ENCODE results near the gene ERV3-1.

The ERV3-1 gene

DNA sequence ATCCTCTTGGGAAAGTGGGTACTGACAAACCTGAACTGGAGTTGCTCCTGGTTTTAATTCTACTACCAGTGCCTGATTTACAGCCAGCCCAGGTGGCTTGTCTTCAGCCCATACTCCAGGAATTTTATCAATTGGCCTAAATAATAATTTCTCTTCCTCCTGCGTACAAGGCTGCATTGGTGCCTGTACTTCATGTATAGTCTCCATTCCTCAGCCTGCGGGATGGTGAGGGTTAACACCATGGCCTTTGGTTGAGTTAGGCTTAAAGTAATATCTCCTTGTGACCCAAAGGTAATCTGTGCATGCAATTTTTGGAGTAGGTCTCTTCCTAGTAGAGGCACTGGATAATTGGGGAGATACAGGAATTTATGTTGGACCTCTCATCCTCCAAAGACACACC lies 10.2 kb downstream of the ERV3-1 start:
- TF ChIP-seq SPI1 (IDR thresholded peaks at IDR 0.05; ENCODE audit: borderline replicate concordance, low read depth): no peak
- TF ChIP-seq GABPA (IDR thresholded peaks at IDR 0.05; ENCODE audit: low read depth): no peak
- no peak for TF ChIP-seq POLR2AphosphoS5 (IDR thresholded peaks at IDR 0.05; ENCODE audit: low read depth)
- TF ChIP-seq, protein P1, sequence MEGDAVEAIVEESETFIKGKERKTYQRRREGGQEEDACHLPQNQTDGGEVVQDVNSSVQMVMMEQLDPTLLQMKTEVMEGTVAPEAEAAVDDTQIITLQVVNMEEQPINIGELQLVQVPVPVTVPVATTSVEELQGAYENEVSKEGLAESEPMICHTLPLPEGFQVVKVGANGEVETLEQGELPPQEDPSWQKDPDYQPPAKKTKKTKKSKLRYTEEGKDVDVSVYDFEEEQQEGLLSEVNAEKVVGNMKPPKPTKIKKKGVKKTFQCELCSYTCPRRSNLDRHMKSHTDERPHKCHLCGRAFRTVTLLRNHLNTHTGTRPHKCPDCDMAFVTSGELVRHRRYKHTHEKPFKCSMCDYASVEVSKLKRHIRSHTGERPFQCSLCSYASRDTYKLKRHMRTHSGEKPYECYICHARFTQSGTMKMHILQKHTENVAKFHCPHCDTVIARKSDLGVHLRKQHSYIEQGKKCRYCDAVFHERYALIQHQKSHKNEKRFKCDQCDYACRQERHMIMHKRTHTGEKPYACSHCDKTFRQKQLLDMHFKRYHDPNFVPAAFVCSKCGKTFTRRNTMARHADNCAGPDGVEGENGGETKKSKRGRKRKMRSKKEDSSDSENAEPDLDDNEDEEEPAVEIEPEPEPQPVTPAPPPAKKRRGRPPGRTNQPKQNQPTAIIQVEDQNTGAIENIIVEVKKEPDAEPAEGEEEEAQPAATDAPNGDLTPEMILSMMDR (IDR thresholded peaks at IDR 0.05; ENCODE audit: insufficient read depth, low read length): no peak
- TF ChIP-seq, protein P2, sequence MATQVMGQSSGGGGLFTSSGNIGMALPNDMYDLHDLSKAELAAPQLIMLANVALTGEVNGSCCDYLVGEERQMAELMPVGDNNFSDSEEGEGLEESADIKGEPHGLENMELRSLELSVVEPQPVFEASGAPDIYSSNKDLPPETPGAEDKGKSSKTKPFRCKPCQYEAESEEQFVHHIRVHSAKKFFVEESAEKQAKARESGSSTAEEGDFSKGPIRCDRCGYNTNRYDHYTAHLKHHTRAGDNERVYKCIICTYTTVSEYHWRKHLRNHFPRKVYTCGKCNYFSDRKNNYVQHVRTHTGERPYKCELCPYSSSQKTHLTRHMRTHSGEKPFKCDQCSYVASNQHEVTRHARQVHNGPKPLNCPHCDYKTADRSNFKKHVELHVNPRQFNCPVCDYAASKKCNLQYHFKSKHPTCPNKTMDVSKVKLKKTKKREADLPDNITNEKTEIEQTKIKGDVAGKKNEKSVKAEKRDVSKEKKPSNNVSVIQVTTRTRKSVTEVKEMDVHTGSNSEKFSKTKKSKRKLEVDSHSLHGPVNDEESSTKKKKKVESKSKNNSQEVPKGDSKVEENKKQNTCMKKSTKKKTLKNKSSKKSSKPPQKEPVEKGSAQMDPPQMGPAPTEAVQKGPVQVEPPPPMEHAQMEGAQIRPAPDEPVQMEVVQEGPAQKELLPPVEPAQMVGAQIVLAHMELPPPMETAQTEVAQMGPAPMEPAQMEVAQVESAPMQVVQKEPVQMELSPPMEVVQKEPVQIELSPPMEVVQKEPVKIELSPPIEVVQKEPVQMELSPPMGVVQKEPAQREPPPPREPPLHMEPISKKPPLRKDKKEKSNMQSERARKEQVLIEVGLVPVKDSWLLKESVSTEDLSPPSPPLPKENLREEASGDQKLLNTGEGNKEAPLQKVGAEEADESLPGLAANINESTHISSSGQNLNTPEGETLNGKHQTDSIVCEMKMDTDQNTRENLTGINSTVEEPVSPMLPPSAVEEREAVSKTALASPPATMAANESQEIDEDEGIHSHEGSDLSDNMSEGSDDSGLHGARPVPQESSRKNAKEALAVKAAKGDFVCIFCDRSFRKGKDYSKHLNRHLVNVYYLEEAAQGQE (IDR thresholded peaks at IDR 0.05; ENCODE audit: insufficient replicate concordance, low read depth): no peak

DNA sequence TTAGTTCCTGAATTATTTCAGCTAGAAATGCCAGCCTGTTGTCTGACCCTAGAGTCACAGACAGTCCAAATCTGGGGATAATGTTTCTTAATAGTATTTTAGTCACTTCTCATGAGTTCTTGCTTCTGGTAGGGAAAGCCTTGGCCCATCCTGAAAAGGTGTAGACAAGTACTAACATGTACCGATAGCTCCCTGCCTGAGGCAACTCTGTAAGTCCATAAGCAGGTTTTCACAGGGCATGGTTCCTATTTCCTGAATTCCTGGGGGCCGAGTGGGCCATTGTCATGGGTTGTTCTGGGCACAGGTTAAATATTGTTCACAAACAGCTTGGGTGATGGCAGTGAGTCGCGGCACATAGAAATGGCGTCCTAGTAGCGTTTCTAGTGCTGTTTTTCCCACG lies 12.6 kb downstream of the ERV3-1 start:
- no peak overlapping the region for H3K27ac ChIP-seq (replicated peaks)
- TF ChIP-seq POLR2AphosphoS5 (IDR thresholded peaks at IDR 0.05; ENCODE audit: low read depth) (no peak), SPI1 (IDR thresholded peaks at IDR 0.05; ENCODE audit: borderline replicate concordance, low read depth) (no peak), GABPA (IDR thresholded peaks at IDR 0.05; ENCODE audit: low read depth) (no peak)
- TF ChIP-seq, protein P2 (IDR thresholded peaks at IDR 0.05; ENCODE audit: insufficient replicate concordance, low read depth): no peak
- TF ChIP-seq, protein P1 (IDR thresholded peaks at IDR 0.05; ENCODE audit: insufficient read depth, low read length): no peak
- no peak for DNase-seq (ENCODE audit: low read depth in 1 of 2, low spot score in 1 of 2)
- no peaks in the 10 kb centered on the region for H3K27me3 ChIP-seq (ENCODE audit: insufficient read depth, poor library complexity, severe bottlenecking)
- no peak overlapping the region for H3K4me3 ChIP-seq (replicated peaks; ENCODE audit: insufficient read depth, low read length)

More for the DNA sequence above, 10.2 kb downstream of the ERV3-1 start:
- no peak for DNase-seq (ENCODE audit: low read depth in 1 of 2, low spot score in 1 of 2)
- H3K4me3 ChIP-seq (replicated peaks; ENCODE audit: insufficient read depth, low read length): no peak overlapping the region
- no peaks in the 10 kb centered on the region for H3K27me3 ChIP-seq (ENCODE audit: insufficient read depth, poor library complexity, severe bottlenecking)
- H3K27ac ChIP-seq (replicated peaks): no peak overlapping the region

DNA sequence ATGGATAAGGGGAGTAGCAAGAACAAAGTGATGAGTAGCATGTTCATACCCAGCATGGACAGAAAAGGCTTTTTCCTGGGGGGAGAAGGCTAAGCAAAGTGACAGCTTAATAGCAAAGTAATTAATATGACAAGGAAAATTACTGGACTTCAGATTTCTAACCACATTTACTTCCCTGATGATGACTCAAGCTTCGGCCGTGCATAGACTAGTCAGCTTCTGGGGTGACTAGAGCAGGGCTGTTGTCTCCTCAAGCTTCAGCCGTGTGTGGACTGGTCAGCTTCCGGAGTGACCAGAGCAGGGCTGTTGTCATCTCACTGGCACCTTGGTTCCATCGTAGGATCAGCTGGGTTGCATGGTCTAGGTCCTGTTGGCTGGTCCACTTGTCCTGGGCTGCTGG lies 13.5 kb downstream of the ERV3-1 start:
- H3K27me3 ChIP-seq (ENCODE audit: insufficient read depth, poor library complexity, severe bottlenecking): no peaks in the 10 kb centered on the region
- no peak for DNase-seq (ENCODE audit: low read depth in 1 of 2, low spot score in 1 of 2)
- H3K27ac ChIP-seq (replicated peaks): no peak overlapping the region
- H3K4me3 ChIP-seq (replicated peaks; ENCODE audit: insufficient read depth, low read length): no peak overlapping the region
- TF ChIP-seq SPI1 (IDR thresholded peaks at IDR 0.05; ENCODE audit: borderline replicate concordance, low read depth): no peak
- TF ChIP-seq GABPA (IDR thresholded peaks at IDR 0.05; ENCODE audit: low read depth): no peak
- TF ChIP-seq, protein P2 (IDR thresholded peaks at IDR 0.05; ENCODE audit: insufficient replicate concordance, low read depth): no peak
- TF ChIP-seq, protein P1 (IDR thresholded peaks at IDR 0.05; ENCODE audit: insufficient read depth, low read length): no peak
- TF ChIP-seq POLR2AphosphoS5 (IDR thresholded peaks at IDR 0.05; ENCODE audit: low read depth): no peak

Measured in HL-60 (cell line).